Measurements from ENCODE around the gene DKC1. TPM values are rescaled to one million over a fixed set of nuclear protein-coding genes. Genes with fewer than 3 reads are reported as not detected.

Gene DKC1
- total and polyA plus RNA-seq, 2 of the 4 experiments (the other 2 are of a cell fraction) = 49.9 to 63.8 TPM

GRCh38 chrX:154775419-154776349, 13.0 kb downstream of the DKC1 start (continued):
- TF ChIP-seq CHD1 (IDR thresholded peaks at IDR 0.05; ENCODE audit: low read depth, low read length) (no peak), NFE2L2 (IDR thresholded peaks at IDR 0.05; ENCODE audit: low read depth, low read length) (no peak)

GRCh38 chrX:154776753-154777152, 14.1 kb downstream of the DKC1 start:
- DNase-seq (no peak), ATAC-seq (ENCODE audit: low read depth) (no peak)
- TF ChIP-seq BHLHE40 (IDR thresholded peaks at IDR 0.05; ENCODE audit: low read depth, low read length) (no peak), CEBPB (IDR thresholded peaks at IDR 0.05; ENCODE audit: low read depth, low read length) (no peak), CHD1 (IDR thresholded peaks at IDR 0.05; ENCODE audit: low read depth, low read length) (no peak), CTCF (conservative IDR thresholded peaks at IDR 0.05; ENCODE audit: low read depth, low read length) (no peak)
- H3K18ac ChIP-seq (ENCODE audit: low read depth, low read length) = no peak overlapping the region
- H2BK20ac ChIP-seq (ENCODE audit: low read depth, low read length) = no peak overlapping the region
- no peak overlapping the region for H4K5ac ChIP-seq (ENCODE audit: low read depth, low read length)
- no peak overlapping the region for H2AK9ac ChIP-seq (replicated peaks; ENCODE audit: low read depth, low read length, poor library complexity)
- peaks cover 32% of the 10 kb centered on the region for H3K36me3 ChIP-seq (ENCODE audit: control insufficient read depth, insufficient read depth, low read length)
- H3K4ac ChIP-seq (ENCODE audit: low read depth, low read length) = no peak overlapping the region
- H3K14ac ChIP-seq (replicated peaks; ENCODE audit: low read depth, low read length) = no peak overlapping the region
- H3K4me2 ChIP-seq (ENCODE audit: low read depth, low read length) = no peak overlapping the region
- H2BK15ac ChIP-seq (ENCODE audit: low read depth, low read length) = no peak overlapping the region
- BruUV-seq (replicated peaks) = no TSS peak
- H3K9me3 ChIP-seq (ENCODE audit: control insufficient read depth, insufficient read depth, low read length) = no peaks in the 10 kb centered on the region
- intact Hi-C loops (cut with micrococcal nuclease) (no loop called here), dilution Hi-C loops (cut with HindIII; ENCODE audit: low sequenced_read_pairs, unreplicated experiment) (no loop called here), in situ Hi-C loops (cut with MboI; ENCODE audit: low sequenced_read_pairs) (no loop called here)
- H3K9ac ChIP-seq (ENCODE audit: low read depth, low read length) = no peak overlapping the region
- H3K4me3 ChIP-seq (ENCODE audit: insufficient read depth, low read depth, low read length) = no peak overlapping the region
- H3K27ac ChIP-seq (ENCODE audit: insufficient read depth, low read length) = no peak overlapping the region
- H4K91ac ChIP-seq (ENCODE audit: insufficient read depth, low read depth, low read length) = no peak overlapping the region
- CTCF ChIA-PET = interaction anchor here (1.5 kb wide), 1 partner anchor 28 kb away, joined by 3 read pairs; no protein-coding TSS in a partner anchor
- H4K20me1 ChIP-seq (ENCODE audit: insufficient read depth, low read length) = peaks cover 8% of the 10 kb centered on the region
- no peak overlapping the region for H2AFZ ChIP-seq (replicated peaks; ENCODE audit: low read length, poor library complexity)
- no peak overlapping the region for H3K23ac ChIP-seq (ENCODE audit: low read depth, low read length)
- POLR2A ChIA-PET (ENCODE audit: unreplicated experiment) = interaction anchor here (0.5 kb wide), 1 partner anchor 178 kb away, joined by 4 read pairs; no protein-coding TSS in a partner anchor
- peaks cover 4% of the 10 kb centered on the region; the same call in 1 of the 2 replicates for H3K9me1 ChIP-seq (ENCODE audit: insufficient read depth, low read length)
- no peak overlapping the region for H4K8ac ChIP-seq (ENCODE audit: low read depth in 2 of 2, low read length in 2 of 2)
- H2AK5ac ChIP-seq (ENCODE audit: low read depth, low read length) = no peak overlapping the region
- H2BK120ac ChIP-seq (ENCODE audit: low read depth, low read length) = no peak overlapping the region
- peaks cover 5% of the 10 kb centered on the region; the same call in 1 of the 2 replicates for H3K4me1 ChIP-seq (ENCODE audit: control insufficient read depth, insufficient read depth, low read length)
- no peaks in the 10 kb centered on the region for H3K27me3 ChIP-seq (ENCODE audit: control insufficient read depth, insufficient read depth, low read length)
- H3K79me1 ChIP-seq (ENCODE audit: low read depth in 1 of 2, low read length in 2 of 2) = peaks cover 6% of the 10 kb centered on the region in 2 experiments; a peak in 2 of 4 replicates
- no peak overlapping the region for H2BK5ac ChIP-seq (ENCODE audit: low read depth, low read length, poor library complexity, severe bottlenecking)
- H3K56ac ChIP-seq (ENCODE audit: extremely low read depth, insufficient read depth, low read length) = no peak overlapping the region
- WGBS, 2 experiments (ENCODE audit: extremely low coverage in 2 of 2, insufficient read length in 1 of 2) = no CpG with 5 or more reads among the region's 2 CpGs
